HK-2 (cell line): ENCODE measurements around the gene NIM1K.
"Not testable (repeated sequence)": the region's sequence is repeated elsewhere in the genome, so short reads cannot be mapped to it uniquely, and the experiment has no call there.

Source experiments
- DNase-seq: peaks from one replicate; pipeline ENCODE4 v3.0.0-alpha.2; 2018; ENCODE audit not compliant: unreplicated experiment

The NIM1K gene

GRCh38 chr5:43314724-43315123, 122.7 kb downstream of the NIM1K start:
- no peak for DNase-seq

- peak; percentile 14 for DNase-seq
These were observed 123.2 kb downstream of the NIM1K start for GRCh38 chr5:43315263-43315662.

GRCh38 chr5:43315682-43316081, 123.7 kb downstream of the NIM1K start:
- no peak for DNase-seq

GRCh38 chr5:43316421-43316820, 124.4 kb downstream of the NIM1K start:
- DNase-seq = peak; percentile 8

- DNase-seq = no peak
These were observed 128.8 kb downstream of the NIM1K start for GRCh38 chr5:43320846-43321245.

GRCh38 chr5:43323488-43323887, 131.5 kb downstream of the NIM1K start:
- DNase-seq = not testable (repeated sequence)

- not testable (repeated sequence) for DNase-seq
These were observed 133.6 kb downstream of the NIM1K start for GRCh38 chr5:43325624-43326023.
